Pancreas (tissue), 10 donors: ENCODE results near the gene SLIT1. TPM values are rescaled to one million over a fixed set of nuclear protein-coding genes. Genes with fewer than 3 reads are reported as not detected.
A peak's percentile ranks its signal among the peaks of the same experiment; 100 is the strongest.

Source experiments
- ATAC-seq, 4 donors: fragments of 200-7000 bp; cut with Tn5 transposase; one replicate each; pipeline versions ENCODE4 v1.8.0 to v1.9.1; 2020; ENCODE audit warnings: mild to moderate bottlenecking in 4 of 4, moderate library complexity in 4 of 4
- DNase-seq, 6 donors: peaks; one replicate each; pipeline ENCODE4 v3.0.0-alpha.2; 2020
- FAIRE-seq: peaks from 2 replicates; lab custom pipeline; 2012; peaks lifted over from hg19 to GRCh38; lab: Jason Lieb, UNC
- H3K27ac ChIP-seq, 4 donors: fragments of 200-600 bp; sonication (generic); 1 replicate in 3 of 4; 2 replicates in 1 of 4; pipeline versions ENCODE4 v1.5.0 to v1.8.0; 2020
- H3K27me3 ChIP-seq, 4 donors: fragments of 200-600 bp; one replicate each; pipeline ENCODE4 v1.8.0; 2021
- H3K36me3 ChIP-seq, 3 donors: fragments of 200-600 bp; sonication (generic) in 1 of 3; one replicate each; pipeline versions ENCODE4 v1.5.0 to v1.8.0; 2020 to 2021
- H3K4me1 ChIP-seq, 3 donors: fragments of 200-600 bp; one replicate each; pipeline ENCODE4 v1.8.0; 2021
- H3K4me3 ChIP-seq, 4 donors: fragments of 200-600 bp; sonication (generic) in 2 of 4; one replicate each; pipeline versions ENCODE4 v1.5.0 to v1.8.0; 2020 to 2021
- H3K9me3 ChIP-seq, 4 donors: fragments of 200-600 bp; one replicate each; pipeline ENCODE4 v1.8.0; 2021
- WGBS, 2 donors: extraction: QIAGEN DNeasy Blood & Tissue Kit; methylation state at CpG; one replicate each; pipeline ENCODE4 v1.1.7; 2013; 5-methylcytosine and 5-hydroxymethylcytosine counted together
- intact Hi-C, 3 donors: fragments of 100-400 bp; cut with DNase I; formaldehyde crosslinking; loops; one replicate each; pipeline versions ENCODE4 v1.11.1 to v1.14.2; 2022
- polyA plus RNA-seq, 2 donors: library from polyadenylated mRNA; stranded (reverse); fragments of 200-250 nt; gene quantifications; one replicate each; pipeline ENCODE4 v1.2.3, GENCODE V29; 2013
- total RNA-seq, 6 donors: library from RNA; stranded (reverse); fragmentation: NEBNext Ultra II Directional in 4 of 6; extraction: Animal tissue kit (Norgen Biotek cat#: 25700) in 4 of 6; gene quantifications; one replicate each; pipeline versions ENCODE4 v1.2.1 to v1.2.4, GENCODE V29; 2021 to 2023
- TF ChIP-seq, protein P1 (sequence below), 4 donors: fragments of 200-600 bp; sonication (generic) in 3 of 4; IDR thresholded peaks; one replicate each; pipeline versions ENCODE4 v1.5.0 to v1.8.0; 2021; ENCODE audit warnings: antibody characterized with exemption in 4 of 4
- donor health status: healthy with polysubstance abuse.
- donor health status: DM: no; HTN: no; CAD: no; lungs with moderate emphysema.
- donor health status: DM: no; HTN: no; CAD: no.
- donor health status: control.
- donor health status: control.
- donor health status: Bipolar disorder and iron deficiency.
- donor health status: DM: yes; HTN: yes; CAD: no.
- donor health status: DM: no; HTN: no; CAD: no.
- donor health status: DM: no; HTN: no; CAD: no.
- donor health status: DM: yes; HTN: yes; CAD: no.

Gene SLIT1
- total and polyA plus RNA-seq, 8 donors: 0.23 to 2.8 (median 0.89) TPM

DNA sequence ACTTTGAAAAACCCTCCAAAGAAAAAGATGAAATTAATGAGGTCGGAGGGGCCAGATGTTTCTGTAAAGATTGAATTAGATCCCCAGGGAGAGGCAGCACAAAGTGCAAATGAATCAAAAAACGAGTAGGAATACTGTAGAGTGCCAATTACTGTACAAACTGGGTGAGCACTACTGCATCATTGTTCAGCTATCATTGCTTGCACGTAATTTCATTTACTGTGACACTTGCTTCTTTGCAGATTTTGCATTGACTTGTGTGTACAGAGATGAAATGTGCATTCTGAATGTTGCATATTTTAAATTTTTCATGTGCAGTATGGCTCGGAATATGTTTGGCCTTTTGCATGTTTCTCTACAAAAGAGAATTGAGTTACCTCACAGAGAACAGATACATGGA is 230.0 kb downstream of the SLIT1 start:
- H3K4me1 ChIP-seq: no peaks in the 10 kb centered on the region
- ATAC-seq (no peak), DNase-seq (no peak), FAIRE-seq (no peak)
- WGBS, 2 donors: 79 to 85% methylated on average over 4 of the region's 4 CpGs
- intact Hi-C loops: no loop called here
- H3K36me3 ChIP-seq: peaks cover 0 to 19% (median 10%) of the 10 kb centered on the region in 3 donors
- TF ChIP-seq, protein P1, sequence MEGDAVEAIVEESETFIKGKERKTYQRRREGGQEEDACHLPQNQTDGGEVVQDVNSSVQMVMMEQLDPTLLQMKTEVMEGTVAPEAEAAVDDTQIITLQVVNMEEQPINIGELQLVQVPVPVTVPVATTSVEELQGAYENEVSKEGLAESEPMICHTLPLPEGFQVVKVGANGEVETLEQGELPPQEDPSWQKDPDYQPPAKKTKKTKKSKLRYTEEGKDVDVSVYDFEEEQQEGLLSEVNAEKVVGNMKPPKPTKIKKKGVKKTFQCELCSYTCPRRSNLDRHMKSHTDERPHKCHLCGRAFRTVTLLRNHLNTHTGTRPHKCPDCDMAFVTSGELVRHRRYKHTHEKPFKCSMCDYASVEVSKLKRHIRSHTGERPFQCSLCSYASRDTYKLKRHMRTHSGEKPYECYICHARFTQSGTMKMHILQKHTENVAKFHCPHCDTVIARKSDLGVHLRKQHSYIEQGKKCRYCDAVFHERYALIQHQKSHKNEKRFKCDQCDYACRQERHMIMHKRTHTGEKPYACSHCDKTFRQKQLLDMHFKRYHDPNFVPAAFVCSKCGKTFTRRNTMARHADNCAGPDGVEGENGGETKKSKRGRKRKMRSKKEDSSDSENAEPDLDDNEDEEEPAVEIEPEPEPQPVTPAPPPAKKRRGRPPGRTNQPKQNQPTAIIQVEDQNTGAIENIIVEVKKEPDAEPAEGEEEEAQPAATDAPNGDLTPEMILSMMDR (IDR thresholded peaks at IDR 0.05): no peak
- no peaks in the 10 kb centered on the region for H3K9me3 ChIP-seq
- H3K27me3 ChIP-seq: no peaks in the 10 kb centered on the region
- no peak overlapping the region for H3K27ac ChIP-seq
- no peak overlapping the region for H3K4me3 ChIP-seq

DNA sequence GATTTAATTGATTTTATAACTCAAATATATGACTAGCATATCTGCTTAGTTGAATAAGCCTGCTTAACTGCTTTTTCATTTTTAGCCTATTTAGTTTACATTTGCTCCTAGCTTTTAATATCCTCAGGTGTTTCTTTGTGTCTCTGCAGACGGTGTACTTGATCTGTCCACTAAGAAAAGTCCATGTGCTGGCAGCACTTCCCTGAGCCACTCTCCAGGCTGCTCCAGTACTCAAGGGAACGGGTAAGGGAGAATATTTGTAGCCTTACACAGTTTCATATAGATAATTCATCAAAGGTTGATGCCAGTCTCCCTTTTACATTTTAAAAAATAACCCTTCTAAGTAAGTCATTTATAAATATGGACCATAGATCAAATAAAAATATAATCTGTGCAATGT is 233.8 kb downstream of the SLIT1 start:
- no peaks in the 10 kb centered on the region for H3K9me3 ChIP-seq
- ATAC-seq (no peak), DNase-seq (no peak), FAIRE-seq (no peak)
- TF ChIP-seq, protein P1 (IDR thresholded peaks at IDR 0.05): no peak
- no peak overlapping the region for H3K4me3 ChIP-seq
- no peak overlapping the region for H3K27ac ChIP-seq
- H3K27me3 ChIP-seq: no peaks in the 10 kb centered on the region
- 91 to 95% methylated on average over 2 of the region's 2 CpGs for WGBS, 2 donors
- H3K36me3 ChIP-seq: peaks cover 0 to 12% (median 7%) of the 10 kb centered on the region in 3 donors
- no peaks in the 10 kb centered on the region for H3K4me1 ChIP-seq
- intact Hi-C loops: no loop called here

DNA sequence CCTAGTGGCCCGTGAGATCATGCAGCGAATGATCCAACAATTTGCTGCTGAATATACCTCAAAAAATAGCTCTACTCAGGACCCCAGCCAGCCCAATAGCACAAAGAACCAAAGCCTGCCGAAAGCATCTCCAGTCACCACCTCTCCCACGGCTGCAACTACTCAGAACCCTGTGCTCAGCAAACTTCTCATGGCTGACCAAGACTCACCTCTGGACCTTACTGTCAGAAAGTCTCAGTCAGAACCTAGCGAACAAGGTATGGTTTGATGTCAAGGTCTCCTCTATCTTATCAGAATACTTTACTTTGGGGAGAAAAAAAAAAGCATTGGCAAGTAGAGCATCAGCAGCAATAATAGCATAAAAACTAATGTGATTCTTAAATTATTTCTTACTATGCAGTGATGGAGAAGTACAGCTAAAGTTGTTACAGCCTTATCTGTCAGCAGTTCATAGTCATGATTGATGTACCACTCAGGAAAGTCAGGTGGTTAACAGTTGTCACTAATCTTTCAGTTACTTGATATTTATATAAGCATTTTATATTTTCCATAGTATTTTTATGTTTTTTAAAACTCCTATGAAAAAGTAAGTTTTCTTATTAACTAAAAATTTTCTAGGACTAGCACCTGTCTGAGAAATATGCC is 236.6 kb downstream of the SLIT1 start:
- TF ChIP-seq, protein P1 (IDR thresholded peaks at IDR 0.05): no peak
- H3K9me3 ChIP-seq: no peaks in the 10 kb centered on the region
- H3K27ac ChIP-seq: no peak overlapping the region
- FAIRE-seq (no peak), DNase-seq (no peak), ATAC-seq (peak in 1 of 4 donors; percentile 21)
- H3K27me3 ChIP-seq: no peaks in the 10 kb centered on the region
- no peak overlapping the region for H3K4me3 ChIP-seq
- H3K4me1 ChIP-seq: no peaks in the 10 kb centered on the region
- intact Hi-C loops: no loop called here
- 68 to 70% methylated on average over 5 of the region's 5 CpGs for WGBS, 2 donors
- no peaks in the 10 kb centered on the region for H3K36me3 ChIP-seq

Other genes with a start within 250 kb of the SLIT1 start
- gene ARHGAP19, start 106.7 kb upstream of the SLIT1 start, total RNA-seq: 1 to 10 TPM; 1.3 to 4.8 (median 2.8) TPM
- 1 to 10 TPM; 1.1 to 2.3 TPM for gene ARHGAP19, start 106.7 kb upstream of the SLIT1 start, polyA plus RNA-seq
- 1 to 10 TPM; 2.6 to 5.2 (median 3.4) TPM for gene FRAT1, start 133.3 kb upstream of the SLIT1 start, total RNA-seq
- 1 to 10 TPM; 1.6 to 1.7 TPM for gene FRAT1, start 133.3 kb upstream of the SLIT1 start, polyA plus RNA-seq
- 10 to 100 TPM in 2 of 6 donors, 1 to 10 TPM in 4; 8.7 to 15.0 (median 9.9) TPM for gene FRAT2, start 148.8 kb upstream of the SLIT1 start, total RNA-seq
- gene FRAT2, start 148.8 kb upstream of the SLIT1 start, polyA plus RNA-seq: 1 to 10 TPM; 4.3 to 5.5 TPM
- 10 to 100 TPM; 22.3 to 40.1 (median 27.1) TPM for gene RRP12, start 215.4 kb upstream of the SLIT1 start, total RNA-seq
- gene RRP12, start 215.4 kb upstream of the SLIT1 start, polyA plus RNA-seq: 10 to 100 TPM; 36.4 to 44.9 TPM
- 10 to 100 TPM; 31.4 to 72.8 (median 46.6) TPM for gene PGAM1, start 240.2 kb upstream of the SLIT1 start, total RNA-seq
- gene PGAM1, start 240.2 kb upstream of the SLIT1 start, polyA plus RNA-seq: 10 to 100 TPM; 22.2 to 59.5 TPM